Measurements from ENCODE around the gene DGLUCY. TPM values are rescaled to one million over a fixed set of nuclear protein-coding genes. Genes with fewer than 3 reads are reported as not detected.

DGLUCY gene
- total RNA-seq, 1 donor from 2014 or later, result 8.3 TPM

DNA sequence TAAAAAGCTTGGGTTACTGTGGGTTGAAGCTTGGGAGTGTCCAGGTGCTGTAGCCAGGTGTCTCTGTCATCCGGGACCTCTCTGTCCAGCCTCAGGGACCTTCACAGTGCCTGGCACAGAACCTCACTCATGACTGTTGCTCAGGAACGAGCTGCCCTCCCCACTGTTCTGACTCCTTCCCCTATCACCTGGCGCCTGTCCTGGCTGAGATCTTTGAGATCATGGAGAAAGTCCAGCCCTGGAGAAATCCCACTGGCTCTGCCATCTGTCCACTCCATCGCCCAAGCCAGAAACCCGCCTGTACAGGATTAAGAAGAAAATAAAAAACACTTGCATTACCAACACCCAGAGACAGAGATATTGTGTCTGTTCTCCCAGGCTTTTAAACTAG is 53.5 kb downstream of the DGLUCY start:
- Mint-ChIP-seq H3K27ac (ENCODE audit: unreplicated experiment) (no peak overlapping the region), H3K4me1 (ENCODE audit: low read depth, unreplicated experiment) (no peaks in the 10 kb centered on the region), H3K36me3 (ENCODE audit: unreplicated experiment) (no peaks in the 10 kb centered on the region), H3K27me3 (ENCODE audit: unreplicated experiment) (peaks cover 1% of the 10 kb centered on the region), H3K9me3 (ENCODE audit: unreplicated experiment) (peaks cover 3% of the 10 kb centered on the region), H3K4me3 (ENCODE audit: unreplicated experiment) (no peak overlapping the region)
- TF ChIP-seq, protein P1, sequence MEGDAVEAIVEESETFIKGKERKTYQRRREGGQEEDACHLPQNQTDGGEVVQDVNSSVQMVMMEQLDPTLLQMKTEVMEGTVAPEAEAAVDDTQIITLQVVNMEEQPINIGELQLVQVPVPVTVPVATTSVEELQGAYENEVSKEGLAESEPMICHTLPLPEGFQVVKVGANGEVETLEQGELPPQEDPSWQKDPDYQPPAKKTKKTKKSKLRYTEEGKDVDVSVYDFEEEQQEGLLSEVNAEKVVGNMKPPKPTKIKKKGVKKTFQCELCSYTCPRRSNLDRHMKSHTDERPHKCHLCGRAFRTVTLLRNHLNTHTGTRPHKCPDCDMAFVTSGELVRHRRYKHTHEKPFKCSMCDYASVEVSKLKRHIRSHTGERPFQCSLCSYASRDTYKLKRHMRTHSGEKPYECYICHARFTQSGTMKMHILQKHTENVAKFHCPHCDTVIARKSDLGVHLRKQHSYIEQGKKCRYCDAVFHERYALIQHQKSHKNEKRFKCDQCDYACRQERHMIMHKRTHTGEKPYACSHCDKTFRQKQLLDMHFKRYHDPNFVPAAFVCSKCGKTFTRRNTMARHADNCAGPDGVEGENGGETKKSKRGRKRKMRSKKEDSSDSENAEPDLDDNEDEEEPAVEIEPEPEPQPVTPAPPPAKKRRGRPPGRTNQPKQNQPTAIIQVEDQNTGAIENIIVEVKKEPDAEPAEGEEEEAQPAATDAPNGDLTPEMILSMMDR (IDR thresholded peaks at IDR 0.05; ENCODE audit: partially characterized antibody, unreplicated experiment), result no peak
- DNase-seq, result no peak

DNA sequence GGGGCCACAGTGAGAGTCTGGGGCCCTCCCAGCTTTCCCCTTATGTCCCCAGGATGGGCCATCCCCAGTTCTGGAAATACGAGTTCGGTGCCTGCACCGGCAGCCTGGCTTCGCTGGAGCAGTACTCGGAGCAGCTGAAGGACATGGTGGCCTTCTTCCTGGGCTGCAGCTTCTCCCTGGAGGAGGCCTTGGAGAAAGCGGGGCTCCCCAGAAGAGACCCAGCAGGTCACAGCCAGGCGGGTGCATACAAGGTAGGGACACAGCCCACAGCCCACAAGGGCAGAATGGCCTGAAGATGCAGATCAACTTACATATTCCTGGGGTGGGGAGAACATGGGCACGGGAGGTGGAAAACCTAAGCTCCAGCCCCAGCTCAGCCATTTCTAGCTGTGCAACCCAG is 56.1 kb downstream of the DGLUCY start:
- Mint-ChIP-seq H3K4me1 (ENCODE audit: low read depth, unreplicated experiment) (peaks cover 2% of the 10 kb centered on the region), H3K27me3 (ENCODE audit: unreplicated experiment) (peaks cover 1% of the 10 kb centered on the region), H3K36me3 (ENCODE audit: unreplicated experiment) (no peaks in the 10 kb centered on the region), H3K27ac (ENCODE audit: unreplicated experiment) (no peak overlapping the region), H3K4me3 (ENCODE audit: unreplicated experiment) (no peak overlapping the region), H3K9me3 (ENCODE audit: unreplicated experiment) (peaks cover 3% of the 10 kb centered on the region)
- TF ChIP-seq, protein P1 (IDR thresholded peaks at IDR 0.05; ENCODE audit: partially characterized antibody, unreplicated experiment), result no peak
- DNase-seq, result no peak

DNA sequence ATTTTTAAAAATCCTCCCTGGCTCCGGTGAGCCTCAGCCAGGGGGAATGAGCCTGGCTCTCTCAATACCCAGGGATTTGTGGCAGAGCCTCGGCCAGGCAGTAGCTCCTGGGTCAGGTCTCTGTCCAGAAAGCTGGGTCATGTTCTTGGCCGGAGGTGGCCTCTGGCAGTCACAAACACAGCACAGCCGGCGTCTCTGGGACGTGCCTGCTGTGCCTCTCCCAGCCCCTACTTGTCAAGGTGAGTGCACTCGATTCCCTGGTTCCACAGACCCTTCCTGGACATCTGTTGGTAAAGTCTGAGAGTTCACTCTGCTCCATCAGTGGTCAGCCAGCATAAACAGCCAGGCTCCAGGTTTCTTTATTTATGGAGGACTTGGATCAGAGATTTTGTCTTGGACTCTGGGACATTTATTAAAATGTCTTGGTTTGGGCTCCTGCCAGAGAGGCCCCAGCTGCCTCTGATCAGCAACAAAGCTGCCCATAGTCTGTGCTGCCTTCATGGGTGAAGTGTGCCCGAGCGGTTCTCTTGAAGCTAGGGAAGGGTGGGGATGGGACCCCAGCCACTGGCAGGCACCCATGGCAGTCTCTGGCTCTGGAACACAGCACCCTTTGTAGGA is 56.7 kb downstream of the DGLUCY start:
- no peak for DNase-seq
- no peaks in the 10 kb centered on the region for H3K36me3 Mint-ChIP-seq (ENCODE audit: unreplicated experiment)
- H3K9me3 Mint-ChIP-seq (ENCODE audit: unreplicated experiment), result peaks cover 3% of the 10 kb centered on the region
- no peak overlapping the region for H3K27ac Mint-ChIP-seq (ENCODE audit: unreplicated experiment)
- peaks cover 2% of the 10 kb centered on the region for H3K4me1 Mint-ChIP-seq (ENCODE audit: low read depth, unreplicated experiment)
- TF ChIP-seq, protein P1 (IDR thresholded peaks at IDR 0.05; ENCODE audit: partially characterized antibody, unreplicated experiment), result no peak
- peaks cover 1% of the 10 kb centered on the region for H3K27me3 Mint-ChIP-seq (ENCODE audit: unreplicated experiment)
- no peak overlapping the region for H3K4me3 Mint-ChIP-seq (ENCODE audit: unreplicated experiment)

DNA sequence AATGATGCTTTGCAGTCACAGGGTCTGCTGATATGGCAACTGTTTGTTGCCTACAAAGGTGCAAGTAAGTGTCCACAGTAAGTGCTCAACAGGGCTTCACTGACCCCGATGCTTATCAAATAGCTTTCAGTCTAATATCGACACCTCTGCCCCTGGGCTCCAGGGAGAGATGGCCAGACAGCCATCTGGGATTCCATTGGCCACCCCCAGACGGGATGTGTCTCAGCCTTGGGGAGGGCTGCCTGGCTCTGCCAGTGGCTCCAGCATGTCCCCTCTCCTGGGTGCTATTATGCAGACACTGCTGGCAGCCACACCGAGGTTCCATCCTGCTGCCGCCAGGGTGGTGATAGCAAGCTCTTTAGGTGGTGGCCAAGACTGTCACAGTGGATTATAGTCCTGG is 57.4 kb downstream of the DGLUCY start:
- Mint-ChIP-seq H3K27me3 (ENCODE audit: unreplicated experiment) (peaks cover 1% of the 10 kb centered on the region), H3K9me3 (ENCODE audit: unreplicated experiment) (no peaks in the 10 kb centered on the region), H3K27ac (ENCODE audit: unreplicated experiment) (no peak overlapping the region), H3K4me1 (ENCODE audit: low read depth, unreplicated experiment) (peaks cover 2% of the 10 kb centered on the region), H3K36me3 (ENCODE audit: unreplicated experiment) (no peaks in the 10 kb centered on the region), H3K4me3 (ENCODE audit: unreplicated experiment) (no peak overlapping the region)
- TF ChIP-seq, protein P1 (IDR thresholded peaks at IDR 0.05; ENCODE audit: partially characterized antibody, unreplicated experiment), result no peak
- no peak for DNase-seq

DNA sequence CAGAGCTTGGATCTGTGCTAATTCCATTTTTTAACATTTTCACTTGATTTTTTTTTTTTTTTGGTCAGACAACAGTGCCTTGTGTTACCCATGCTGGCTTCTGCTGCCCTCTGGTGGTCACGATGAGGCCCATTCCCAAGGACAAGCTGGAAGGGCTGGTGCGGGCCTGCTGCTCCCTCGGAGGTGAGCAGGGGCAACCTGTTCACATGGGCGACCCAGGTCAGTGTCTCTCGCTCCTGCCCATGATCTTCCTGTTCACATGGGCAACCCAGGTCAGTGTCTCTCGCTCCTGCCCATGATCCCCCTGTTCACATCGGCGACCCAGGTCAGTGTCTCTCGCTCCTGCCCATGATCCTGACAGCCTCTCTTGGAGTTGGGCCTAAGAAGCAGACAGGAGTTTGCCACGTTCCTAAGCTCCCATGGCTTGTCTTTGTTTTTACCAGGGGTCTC is 59.4 kb downstream of the DGLUCY start:
- DNase-seq, result peak; percentile 83
- Mint-ChIP-seq H3K9me3 (ENCODE audit: unreplicated experiment) (peaks cover 2% of the 10 kb centered on the region), H3K36me3 (ENCODE audit: unreplicated experiment) (no peaks in the 10 kb centered on the region), H3K27me3 (ENCODE audit: unreplicated experiment) (peaks cover 1% of the 10 kb centered on the region), H3K4me3 (ENCODE audit: unreplicated experiment) (no peak overlapping the region), H3K27ac (ENCODE audit: unreplicated experiment) (no peak overlapping the region), H3K4me1 (ENCODE audit: low read depth, unreplicated experiment) (peaks cover 2% of the 10 kb centered on the region)
- TF ChIP-seq, protein P1 (IDR thresholded peaks at IDR 0.05; ENCODE audit: partially characterized antibody, unreplicated experiment), result peak; percentile 91

Measured in glutamatergic neuron (in vitro differentiated cells).